ENCODE data around the gene CNBP. TPM values are rescaled to one million over a fixed set of nuclear protein-coding genes. Genes with fewer than 3 reads are reported as not detected.
"Not testable (repeated sequence)": the region's sequence is repeated elsewhere in the genome, so short reads cannot be mapped to it uniquely, and the experiment has no call there.

The CNBP gene
- total and polyA plus RNA-seq, 12 donors, result 324 to 594 (median 478) TPM

GRCh38 chr3:129197321-129197720 is 13.6 kb upstream of the CNBP start:
- no peaks in the 10 kb centered on the region for H3K9me3 ChIP-seq
- no peak overlapping the region for H3K4me3 ChIP-seq
- H3K4me1 ChIP-seq, result peaks cover 2 to 52% (median 36%) of the 10 kb centered on the region in 9 donors
- DNase-seq (no peak), ATAC-seq (peak in 1 of 8 donors; percentile 9)
- intact Hi-C loops (cut with DNase I), result loop anchor here in 1 of 10 donors (2.0 kb wide), 1 partner anchor 27 kb away; no protein-coding TSS in a partner anchor
- no peak for TF ChIP-seq CTCF (IDR thresholded peaks at IDR 0.05)
- H3K27me3 ChIP-seq, result no peaks in the 10 kb centered on the region
- H3K36me3 ChIP-seq, result peaks cover 0 to 4% (median 0%) of the 10 kb centered on the region in 9 donors
- WGBS, 2 donors, result 50 to 81% methylated on average over 1 of the region's 1 CpG
- H3K27ac ChIP-seq, result peak overlapping the region; percentile 76 to 94 (median 88)

- intact Hi-C loops (cut with DNase I), result loop anchor here in 2 of 10 donors (1.0 to 2.0 kb wide), 2 partner anchors 28 to 29 kb away; no protein-coding TSS in a partner anchor
- H3K9me3 ChIP-seq, result no peaks in the 10 kb centered on the region
- peaks cover 2 to 52% (median 37%) of the 10 kb centered on the region in 9 donors for H3K4me1 ChIP-seq
- H3K27me3 ChIP-seq, result no peaks in the 10 kb centered on the region
- peak overlapping the region in 1 of 10 donors; percentile 14 for H3K4me3 ChIP-seq
- no peak for TF ChIP-seq CTCF (IDR thresholded peaks at IDR 0.05)
- ATAC-seq (no peak), DNase-seq (no peak)
- WGBS, 2 donors, result 69 to 75% methylated on average over 3 of the region's 3 CpGs
- peaks cover 0 to 4% (median 0%) of the 10 kb centered on the region in 9 donors for H3K36me3 ChIP-seq
- H3K27ac ChIP-seq, result peak overlapping the region; percentile 76 to 94 (median 88)
These were observed 12.9 kb upstream of the CNBP start for GRCh38 chr3:129196601-129197000.

GRCh38 chr3:129195731-129196256 is 12.1 kb upstream of the CNBP start:
- Histone ChIP-seq H3K27ac (peak overlapping the region; percentile 76 to 94 (median 88)), H3K36me3 (peaks cover 0 to 4% (median 0%) of the 10 kb centered on the region in 9 donors), H3K4me1 (peaks cover 2 to 55% (median 37%) of the 10 kb centered on the region in 9 donors), H3K27me3 (no peaks in the 10 kb centered on the region), H3K4me3 (peak overlapping the region in 2 of 10 donors; percentile 14), H3K9me3 (no peaks in the 10 kb centered on the region)
- 16 to 22% methylated on average over 6 of the region's 6 CpGs for WGBS, 2 donors
- intact Hi-C loops (cut with DNase I), result loop anchor here in 2 of 10 donors (1.0 to 2.0 kb wide), 2 partner anchors 29 to 30 kb away; no protein-coding TSS in a partner anchor
- ATAC-seq, result peak; percentile 86 to 99 (median 94)
- no peak for TF ChIP-seq CTCF (IDR thresholded peaks at IDR 0.05)
- peak in 1 of 2 donors; percentile 74 for DNase-seq

- H3K27me3 ChIP-seq, DNase-seq, H3K36me3 ChIP-seq, H3K27ac ChIP-seq, ATAC-seq, H3K9me3 ChIP-seq, H3K4me3 ChIP-seq: not testable (repeated sequence)
- intact Hi-C loops (cut with DNase I), result loop anchor here in 1 of 10 donors (10.0 kb wide), 1 partner anchor 55 kb away; the partner anchor contains the start of gene COPG1
- peaks cover 0 to 38% (median 9%) of the 10 kb centered on the region in 9 donors for H3K4me1 ChIP-seq
- WGBS, 2 donors, result 97% methylated on average over 8 of the region's 8 CpGs
These were observed 6.1 kb upstream of the CNBP start for GRCh38 chr3:129189793-129190192.

- Histone ChIP-seq H3K27ac (peak overlapping the region in 8 of 10 donors; percentile 15 to 67 (median 58)), H3K4me1 (peaks cover 0 to 42% (median 15%) of the 10 kb centered on the region in 9 donors), H3K36me3 (no peaks in the 10 kb centered on the region), H3K4me3 (no peak overlapping the region), H3K27me3 (no peaks in the 10 kb centered on the region), H3K9me3 (no peaks in the 10 kb centered on the region)
- DNase-seq, result no peak
- ATAC-seq, result no peak
- intact Hi-C loops (cut with DNase I), result loop anchor here in 1 of 10 donors (10.0 kb wide), 1 partner anchor 57 kb away; the partner anchor contains the start of gene COPG1
- 47 to 64% methylated on average over 1 of the region's 1 CpG for WGBS, 2 donors
- no peak for TF ChIP-seq CTCF (IDR thresholded peaks at IDR 0.05)
These were observed 4.2 kb upstream of the CNBP start for GRCh38 chr3:129187857-129188256.

Measured in heart right ventricle (tissue), 16 donors.